Lower leg skin (tissue), 3 donors: ENCODE data around the gene PPM1E.

Source experiments
- CTCF ChIP-seq, 3 donors: fragments of 450-650 bp; IDR thresholded peaks; one replicate each; pipeline ENCODE4 v1.5.1; 2016; ENCODE audit warnings: antibody characterized with exemption in 3 of 3, mild to moderate bottlenecking in 3 of 3, moderate library complexity in 2 of 3
- POLR2A ChIP-seq, 2 donors: fragments of 450-650 bp; IDR thresholded peaks; one replicate each; pipeline ENCODE4 v1.6.1; 2016 to 2017; ENCODE audit warnings: antibody characterized with exemption in 2 of 2, mild to moderate bottlenecking in 1 of 2, moderate library complexity in 1 of 2

DNA sequence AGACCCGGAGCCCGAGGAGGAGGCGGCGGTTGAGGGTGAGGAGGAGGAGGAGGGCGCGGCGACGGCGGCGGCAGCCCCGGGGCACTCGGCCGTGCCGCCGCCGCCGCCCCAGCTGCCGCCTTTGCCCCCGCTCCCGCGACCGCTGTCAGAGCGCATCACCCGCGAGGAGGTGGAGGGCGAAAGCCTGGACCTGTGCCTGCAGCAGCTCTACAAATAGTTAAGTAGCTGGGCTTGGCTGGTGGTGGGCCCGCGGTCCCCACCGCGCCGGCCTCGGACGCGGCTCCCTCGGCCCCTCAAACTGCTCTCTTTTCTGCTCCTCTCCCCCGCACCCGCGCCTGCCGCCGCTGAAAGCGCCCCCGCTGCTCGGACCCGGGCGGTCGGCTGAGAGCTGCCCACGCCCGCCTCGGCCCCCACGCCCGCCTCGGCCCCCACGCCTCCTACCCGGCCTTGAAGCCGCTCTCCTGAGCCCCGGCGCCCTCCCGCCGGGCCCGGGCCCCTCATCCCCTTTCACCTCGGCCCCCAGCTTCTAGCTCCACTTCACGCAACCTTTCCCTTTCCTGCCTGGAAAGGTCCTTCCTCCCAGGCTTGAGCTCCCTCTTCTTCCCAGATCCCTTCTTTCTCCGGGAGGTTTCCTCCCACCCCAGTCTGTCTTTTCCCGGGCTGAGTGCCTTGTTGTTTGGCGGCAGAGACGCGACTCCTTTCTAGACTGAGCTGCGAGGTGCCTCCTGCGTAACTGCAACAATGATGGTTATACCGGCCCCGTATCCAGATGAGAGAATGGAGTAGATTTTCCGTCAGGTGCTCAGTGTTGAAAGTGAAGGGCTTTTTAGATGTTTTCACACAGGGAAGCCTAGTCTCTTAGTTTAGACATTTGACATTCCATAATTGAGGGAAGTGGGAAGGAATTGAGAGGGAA lies 850 bp downstream of the PPM1E start:
- TF ChIP-seq CTCF (IDR thresholded peaks at IDR 0.05), result no peak
- no peak for TF ChIP-seq POLR2A (IDR thresholded peaks at IDR 0.05)
